Sigmoid colon (tissue), 7 donors: ENCODE results near the gene NF2. TPM values are rescaled to one million over a fixed set of nuclear protein-coding genes. Genes with fewer than 3 reads are reported as not detected.

Experiments
- DNase-seq: peaks from one replicate; pipeline ENCODE4 v3.0.0-alpha.2; 2019
- H3K27ac ChIP-seq, 4 donors: fragments of 200-600 bp; sonication (generic); one replicate each; pipeline ENCODE4 v1.5.1; 2016 to 2019; ENCODE audit warnings: mild to moderate bottlenecking in 1 of 4
- H3K27me3 ChIP-seq, 3 donors: fragments of 200-600 bp; sonication (generic); one replicate each; pipeline ENCODE4 v1.5.1; 2019; ENCODE audit warnings: mild to moderate bottlenecking in 1 of 3
- H3K36me3 ChIP-seq, 4 donors: fragments of 200-600 bp; sonication (generic); one replicate each; pipeline ENCODE4 v1.5.1; 2016 to 2019
- H3K4me1 ChIP-seq, 4 donors: fragments of 200-600 bp; sonication (generic); one replicate each; pipeline ENCODE4 v1.5.1; 2017 to 2019
- H3K4me3 ChIP-seq, 4 donors: fragments of 200-600 bp; sonication (generic); one replicate each; pipeline ENCODE4 v1.5.1; 2017 to 2019; ENCODE audit warnings: mild to moderate bottlenecking in 2 of 4, moderate library complexity in 1 of 4
- H3K9me3 ChIP-seq, 4 donors: fragments of 200-600 bp in 3 of 4; sonication (generic) in 3 of 4; one replicate each; pipeline versions ENCODE4 v1.5.1 to v1.6.1; 2013 to 2019
- CTCF ChIP-seq, 4 experiments: fragments of 450-650 bp in 3 of 4; fragments of 200-600 bp in 1 of 4; IDR thresholded peaks; one replicate each; pipeline ENCODE4 v1.5.1; 2016 to 2019; ENCODE audit warnings: antibody characterized with exemption in 4 of 4, mild to moderate bottlenecking in 3 of 4, moderate library complexity in 2 of 4
- EP300 ChIP-seq, 4 donors: sonication (generic); formaldehyde crosslinking; IDR thresholded peaks; one replicate each; pipeline ENCODE4 v1.6.1; 2017; ENCODE audit warnings: antibody characterized with exemption in 4 of 4
- POLR2A ChIP-seq, 2 donors: fragments of 450-650 bp; IDR thresholded peaks; one replicate each; pipeline ENCODE4 v1.6.1; 2016; ENCODE audit warnings: antibody characterized with exemption in 2 of 2, mild to moderate bottlenecking in 2 of 2, moderate library complexity in 2 of 2
- POLR2AphosphoS5 ChIP-seq, 4 donors: sonication (generic); formaldehyde crosslinking; IDR thresholded peaks; one replicate each; pipeline ENCODE4 v1.6.1; 2017; ENCODE audit warnings: antibody characterized with exemption in 4 of 4
- WGBS, 2 donors: extraction: QIAGEN DNeasy Blood & Tissue Kit; methylation state at CpG; one replicate each; pipeline ENCODE4 v1.1.7; 2013; 5-methylcytosine and 5-hydroxymethylcytosine counted together
- intact Hi-C: fragments of 100-400 bp; cut with DNase I; formaldehyde crosslinking; loops from one replicate; pipeline ENCODE4 v1.15.1; 2023
- polyA plus RNA-seq, 3 donors: library from polyadenylated mRNA; stranded (reverse); fragments of 200-250 nt; gene quantifications; one replicate each; pipeline ENCODE4 v1.2.3, GENCODE V29; 2013
- total RNA-seq, 4 donors: library from RNA; depleted of rRNA; stranded (reverse); fragments of >200 nt; gene quantifications; one replicate each; pipeline ENCODE4 v1.1.0, GENCODE V29; 2016
- donor health status: healthy with polysubstance abuse.
- donor health status: Bipolar disorder and iron deficiency.
- donor health status: healthy.

The NF2 gene
- total and polyA plus RNA-seq, 7 donors: 3.6 to 34.3 (median 18.7) TPM

DNA sequence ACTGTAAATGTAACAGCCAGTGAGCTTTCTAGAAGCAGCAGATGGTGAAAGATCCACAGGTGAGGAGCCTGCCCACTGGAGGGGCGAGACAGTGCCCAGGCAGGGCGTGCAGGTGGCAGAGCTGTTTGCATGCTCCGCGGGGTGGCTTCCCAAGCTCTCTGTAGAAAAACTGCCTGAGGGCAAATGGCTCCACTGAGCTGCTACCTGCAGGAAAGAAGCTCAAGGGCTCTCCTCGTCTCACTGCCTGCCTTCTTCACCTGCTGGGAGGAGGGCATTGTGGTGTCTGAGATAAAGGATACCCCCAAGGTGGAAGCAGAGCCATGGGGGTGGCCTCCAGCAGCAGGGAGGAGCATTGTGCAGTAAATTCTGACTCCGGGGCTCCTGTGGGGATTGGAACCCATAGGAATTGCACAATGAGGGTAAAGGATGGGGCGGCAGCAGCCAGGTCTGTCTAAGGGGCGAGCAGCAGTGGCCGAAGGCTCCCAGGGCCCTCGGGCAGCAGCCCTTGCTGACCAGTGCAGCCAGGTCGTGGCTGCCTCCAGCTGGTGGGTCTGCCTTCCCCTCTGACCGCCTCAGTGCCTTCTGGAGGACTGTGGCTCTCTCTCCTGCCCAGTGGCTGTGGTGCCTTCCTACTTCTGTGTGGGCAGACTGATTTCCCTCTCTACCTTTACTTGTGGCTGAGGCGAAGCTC, 88.3 kb downstream of the NF2 start:
- WGBS, 2 donors: 89 to 94% methylated on average over 13 of the region's 13 CpGs
- intact Hi-C loops: no loop called here

DNA sequence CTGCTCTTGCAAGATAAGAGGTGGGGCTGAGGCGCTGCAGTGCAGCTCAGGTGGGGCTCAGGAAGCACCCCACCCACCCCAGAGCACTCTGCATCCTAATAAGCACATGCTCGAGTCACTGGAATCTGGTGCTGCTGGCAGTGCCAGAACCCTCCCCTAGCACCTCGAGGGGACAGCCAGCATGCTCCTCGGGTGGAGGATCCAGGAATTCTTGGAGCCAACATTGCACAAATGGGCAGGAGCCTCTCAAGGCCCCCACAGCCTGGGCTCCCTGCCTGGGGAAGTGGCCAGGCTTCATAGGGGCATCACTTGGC, 88.9 kb downstream of the NF2 start:
- WGBS, 2 donors: 70 to 79% methylated on average over 4 of the region's 4 CpGs
- intact Hi-C loops: no loop called here

More for the DNA sequence above, 88.3 kb downstream of the NF2 start:
- Histone ChIP-seq H3K4me1 (peaks cover 0 to 28% (median 16%) of the 10 kb centered on the region in 4 donors), H3K9me3 (no peaks in the 10 kb centered on the region), H3K36me3 (peaks cover 0 to 41% (median 9%) of the 10 kb centered on the region in 4 donors), H3K27me3 (no peaks in the 10 kb centered on the region), H3K27ac (no peak overlapping the region), H3K4me3 (no peak overlapping the region)
- no peak for TF ChIP-seq POLR2A (IDR thresholded peaks at IDR 0.05)
- TF ChIP-seq EP300 (IDR thresholded peaks at IDR 0.05): no peak
- no peak for TF ChIP-seq POLR2AphosphoS5 (IDR thresholded peaks at IDR 0.05)
- no peak for TF ChIP-seq CTCF (IDR thresholded peaks at IDR 0.05)
- no peak for DNase-seq

GRCh38 chr22:29693161-29693560, 89.7 kb downstream of the NF2 start:
- H3K4me1 ChIP-seq: peaks cover 0 to 28% (median 16%) of the 10 kb centered on the region in 4 donors
- 88 to 89% methylated on average over 8 of the region's 8 CpGs for WGBS, 2 donors
- no peak overlapping the region for H3K27ac ChIP-seq
- DNase-seq: no peak
- H3K27me3 ChIP-seq: no peaks in the 10 kb centered on the region
- H3K4me3 ChIP-seq: no peak overlapping the region
- no peak for TF ChIP-seq CTCF (IDR thresholded peaks at IDR 0.05)
- no peak for TF ChIP-seq POLR2AphosphoS5 (IDR thresholded peaks at IDR 0.05)
- TF ChIP-seq POLR2A (IDR thresholded peaks at IDR 0.05): no peak
- TF ChIP-seq EP300 (IDR thresholded peaks at IDR 0.05): no peak
- no peaks in the 10 kb centered on the region for H3K9me3 ChIP-seq
- intact Hi-C loops: no loop called here
- peaks cover 0 to 48% (median 11%) of the 10 kb centered on the region in 4 donors for H3K36me3 ChIP-seq

More for the DNA sequence above, 88.9 kb downstream of the NF2 start:
- H3K27me3 ChIP-seq: no peaks in the 10 kb centered on the region
- peaks cover 0 to 28% (median 16%) of the 10 kb centered on the region in 4 donors for H3K4me1 ChIP-seq
- no peak for DNase-seq
- H3K36me3 ChIP-seq: peaks cover 0 to 41% (median 9%) of the 10 kb centered on the region in 4 donors
- H3K4me3 ChIP-seq: no peak overlapping the region
- TF ChIP-seq POLR2A (IDR thresholded peaks at IDR 0.05) (no peak), EP300 (IDR thresholded peaks at IDR 0.05) (no peak), POLR2AphosphoS5 (IDR thresholded peaks at IDR 0.05) (no peak), CTCF (IDR thresholded peaks at IDR 0.05) (no peak)
- no peaks in the 10 kb centered on the region for H3K9me3 ChIP-seq
- H3K27ac ChIP-seq: no peak overlapping the region

- H3K36me3 ChIP-seq: peaks cover 0 to 49% (median 11%) of the 10 kb centered on the region in 4 donors
- no peak for DNase-seq
Measured at GRCh38 chr22:29693671-29694070, 90.2 kb downstream of the NF2 start.

More at GRCh38 chr22:29693671-29694070, 90.2 kb downstream of the NF2 start:
- Histone ChIP-seq H3K9me3 (no peaks in the 10 kb centered on the region), H3K4me1 (peaks cover 0 to 28% (median 16%) of the 10 kb centered on the region in 4 donors), H3K27me3 (no peaks in the 10 kb centered on the region), H3K4me3 (no peak overlapping the region), H3K27ac (no peak overlapping the region)
- intact Hi-C loops: no loop called here
- 81 to 86% methylated on average over 9 of the region's 9 CpGs for WGBS, 2 donors
- TF ChIP-seq POLR2AphosphoS5 (IDR thresholded peaks at IDR 0.05) (no peak), CTCF (IDR thresholded peaks at IDR 0.05) (no peak), EP300 (IDR thresholded peaks at IDR 0.05) (no peak), POLR2A (IDR thresholded peaks at IDR 0.05) (no peak)
